Uterus (tissue), 2 donors: ENCODE results near the gene PIPOX.

ENCODE experiments used
- CTCF ChIP-seq, 4 experiments: fragments of 200-600 bp in 2 of 4; fragments of 450-650 bp in 2 of 4; sonication (generic) in 2 of 4; IDR thresholded peaks; one replicate each; pipeline ENCODE4 v1.5.1; 2016 to 2019; ENCODE audit warnings: antibody characterized with exemption in 4 of 4, mild to moderate bottlenecking in 2 of 4, moderate library complexity in 1 of 4
- POLR2A ChIP-seq, 2 donors: fragments of 450-650 bp; IDR thresholded peaks; one replicate each; pipeline ENCODE4 v1.6.1; 2016; ENCODE audit warnings: antibody characterized with exemption in 2 of 2, mild to moderate bottlenecking in 1 of 2, moderate library complexity in 1 of 2

DNA sequence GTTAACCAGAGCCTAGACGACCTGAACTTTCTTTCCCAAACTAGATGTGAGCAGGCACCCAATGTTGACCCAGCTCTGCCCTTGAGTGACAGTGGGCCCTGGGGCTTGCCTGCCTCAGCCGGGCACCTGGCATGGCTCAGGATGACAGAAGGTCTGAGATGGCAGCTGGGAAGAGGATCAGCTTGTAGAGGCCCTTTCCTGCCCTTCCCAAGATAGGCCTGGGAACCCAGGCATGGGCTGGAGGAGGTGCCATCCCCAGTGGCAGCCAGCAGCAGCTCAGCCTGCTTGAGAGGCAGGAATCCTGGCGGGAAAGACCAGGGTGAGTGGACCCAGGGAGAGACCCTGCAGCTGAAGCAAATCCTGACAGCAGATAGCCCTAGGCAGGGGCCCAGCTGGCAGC, 59.1 kb downstream of the PIPOX start:
- TF ChIP-seq CTCF (IDR thresholded peaks at IDR 0.05) (no peak), POLR2A (IDR thresholded peaks at IDR 0.05) (no peak)
